Sigmoid colon (tissue), 7 donors: ENCODE results near the gene ELP4. TPM values are rescaled to one million over a fixed set of nuclear protein-coding genes. Genes with fewer than 3 reads are reported as not detected.
"Not testable (repeated sequence)": the region's sequence is repeated elsewhere in the genome, so short reads cannot be mapped to it uniquely, and the experiment has no call there.

Experiments
- DNase-seq: peaks from one replicate; pipeline ENCODE4 v3.0.0-alpha.2; 2019
- H3K27ac ChIP-seq, 4 donors: fragments of 200-600 bp; sonication (generic); one replicate each; pipeline ENCODE4 v1.5.1; 2016 to 2019; ENCODE audit warnings: mild to moderate bottlenecking in 1 of 4
- H3K27me3 ChIP-seq, 3 donors: fragments of 200-600 bp; sonication (generic); one replicate each; pipeline ENCODE4 v1.5.1; 2019; ENCODE audit warnings: mild to moderate bottlenecking in 1 of 3
- H3K36me3 ChIP-seq, 4 donors: fragments of 200-600 bp; sonication (generic); one replicate each; pipeline ENCODE4 v1.5.1; 2016 to 2019
- H3K4me1 ChIP-seq, 4 donors: fragments of 200-600 bp; sonication (generic); one replicate each; pipeline ENCODE4 v1.5.1; 2017 to 2019
- H3K4me3 ChIP-seq, 4 donors: fragments of 200-600 bp; sonication (generic); one replicate each; pipeline ENCODE4 v1.5.1; 2017 to 2019; ENCODE audit warnings: mild to moderate bottlenecking in 2 of 4, moderate library complexity in 1 of 4
- H3K9me3 ChIP-seq, 4 donors: fragments of 200-600 bp in 3 of 4; sonication (generic) in 3 of 4; one replicate each; pipeline versions ENCODE4 v1.5.1 to v1.6.1; 2013 to 2019
- EP300 ChIP-seq, 4 donors: sonication (generic); formaldehyde crosslinking; IDR thresholded peaks; one replicate each; pipeline ENCODE4 v1.6.1; 2017; ENCODE audit warnings: antibody characterized with exemption in 4 of 4
- POLR2A ChIP-seq, 2 donors: fragments of 450-650 bp; IDR thresholded peaks; one replicate each; pipeline ENCODE4 v1.6.1; 2016; ENCODE audit warnings: antibody characterized with exemption in 2 of 2, mild to moderate bottlenecking in 2 of 2, moderate library complexity in 2 of 2
- POLR2AphosphoS5 ChIP-seq, 4 donors: sonication (generic); formaldehyde crosslinking; IDR thresholded peaks; one replicate each; pipeline ENCODE4 v1.6.1; 2017; ENCODE audit warnings: antibody characterized with exemption in 4 of 4
- WGBS, 2 donors: extraction: QIAGEN DNeasy Blood & Tissue Kit; methylation state at CpG; one replicate each; pipeline ENCODE4 v1.1.7; 2013; 5-methylcytosine and 5-hydroxymethylcytosine counted together
- intact Hi-C: fragments of 100-400 bp; cut with DNase I; formaldehyde crosslinking; loops from one replicate; pipeline ENCODE4 v1.15.1; 2023
- polyA plus RNA-seq, 3 donors: library from polyadenylated mRNA; stranded (reverse); fragments of 200-250 nt; gene quantifications; one replicate each; pipeline ENCODE4 v1.2.3, GENCODE V29; 2013
- total RNA-seq, 4 donors: library from RNA; depleted of rRNA; stranded (reverse); fragments of >200 nt; gene quantifications; one replicate each; pipeline ENCODE4 v1.1.0, GENCODE V29; 2016
- TF ChIP-seq, protein P1 (sequence below), 4 experiments: fragments of 450-650 bp in 3 of 4; fragments of 200-600 bp in 1 of 4; IDR thresholded peaks; one replicate each; pipeline ENCODE4 v1.5.1; 2016 to 2019; ENCODE audit warnings: antibody characterized with exemption in 4 of 4, mild to moderate bottlenecking in 3 of 4, moderate library complexity in 2 of 4
- donor health status: healthy with polysubstance abuse.
- donor health status: Bipolar disorder and iron deficiency.
- donor health status: healthy.

Gene ELP4
- total and polyA plus RNA-seq, 7 donors: 9.0 to 32.7 (median 18.5) TPM

DNA sequence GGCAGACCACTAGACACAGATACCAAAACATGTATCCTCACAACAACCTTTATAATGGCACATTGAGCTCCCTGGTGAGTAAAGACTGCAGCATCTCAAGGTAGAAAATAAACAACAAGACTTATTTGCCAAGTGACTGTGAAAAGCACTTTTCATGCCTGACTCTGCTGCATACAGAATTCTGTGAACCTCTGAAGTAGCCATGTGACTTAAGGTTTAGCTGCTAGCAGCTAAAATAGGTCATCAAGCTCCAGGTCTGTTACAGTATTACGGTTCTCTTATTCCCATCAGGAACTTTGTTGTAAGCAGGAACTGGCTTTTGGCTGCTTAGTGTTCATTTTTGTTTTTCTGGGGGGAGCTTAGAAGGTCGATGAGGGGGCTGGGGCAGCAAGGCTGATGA is 162.1 kb downstream of the ELP4 start:
- no peak for DNase-seq
- H3K9me3 ChIP-seq: no peaks in the 10 kb centered on the region
- no peak overlapping the region for H3K27ac ChIP-seq
- TF ChIP-seq EP300 (IDR thresholded peaks at IDR 0.05) (no peak), POLR2AphosphoS5 (IDR thresholded peaks at IDR 0.05) (no peak), POLR2A (IDR thresholded peaks at IDR 0.05) (no peak)
- TF ChIP-seq, protein P1, sequence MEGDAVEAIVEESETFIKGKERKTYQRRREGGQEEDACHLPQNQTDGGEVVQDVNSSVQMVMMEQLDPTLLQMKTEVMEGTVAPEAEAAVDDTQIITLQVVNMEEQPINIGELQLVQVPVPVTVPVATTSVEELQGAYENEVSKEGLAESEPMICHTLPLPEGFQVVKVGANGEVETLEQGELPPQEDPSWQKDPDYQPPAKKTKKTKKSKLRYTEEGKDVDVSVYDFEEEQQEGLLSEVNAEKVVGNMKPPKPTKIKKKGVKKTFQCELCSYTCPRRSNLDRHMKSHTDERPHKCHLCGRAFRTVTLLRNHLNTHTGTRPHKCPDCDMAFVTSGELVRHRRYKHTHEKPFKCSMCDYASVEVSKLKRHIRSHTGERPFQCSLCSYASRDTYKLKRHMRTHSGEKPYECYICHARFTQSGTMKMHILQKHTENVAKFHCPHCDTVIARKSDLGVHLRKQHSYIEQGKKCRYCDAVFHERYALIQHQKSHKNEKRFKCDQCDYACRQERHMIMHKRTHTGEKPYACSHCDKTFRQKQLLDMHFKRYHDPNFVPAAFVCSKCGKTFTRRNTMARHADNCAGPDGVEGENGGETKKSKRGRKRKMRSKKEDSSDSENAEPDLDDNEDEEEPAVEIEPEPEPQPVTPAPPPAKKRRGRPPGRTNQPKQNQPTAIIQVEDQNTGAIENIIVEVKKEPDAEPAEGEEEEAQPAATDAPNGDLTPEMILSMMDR (IDR thresholded peaks at IDR 0.05): no peak
- intact Hi-C loops: no loop called here
- H3K4me3 ChIP-seq: no peak overlapping the region
- 84 to 90% methylated on average over 2 of the region's 2 CpGs for WGBS, 2 donors
- no peaks in the 10 kb centered on the region for H3K4me1 ChIP-seq
- no peaks in the 10 kb centered on the region for H3K27me3 ChIP-seq
- H3K36me3 ChIP-seq: no peaks in the 10 kb centered on the region

GRCh38 chr11:31673108-31673507 is 163.5 kb downstream of the ELP4 start:
- intact Hi-C loops, H3K36me3 ChIP-seq, H3K27me3 ChIP-seq, DNase-seq, H3K9me3 ChIP-seq, H3K4me1 ChIP-seq, H3K27ac ChIP-seq, H3K4me3 ChIP-seq: not testable (repeated sequence)
- WGBS, 2 donors: 95% methylated on average over 3 of the region's 3 CpGs

GRCh38 chr11:31676280-31676982 is 166.9 kb downstream of the ELP4 start:
- no peak overlapping the region for H3K4me3 ChIP-seq
- no peaks in the 10 kb centered on the region for H3K9me3 ChIP-seq
- no peak for TF ChIP-seq POLR2A (IDR thresholded peaks at IDR 0.05)
- no peak for TF ChIP-seq EP300 (IDR thresholded peaks at IDR 0.05)
- TF ChIP-seq POLR2AphosphoS5 (IDR thresholded peaks at IDR 0.05): no peak
- TF ChIP-seq, protein P1 (IDR thresholded peaks at IDR 0.05): no peak
- H3K36me3 ChIP-seq: no peaks in the 10 kb centered on the region
- no peaks in the 10 kb centered on the region for H3K4me1 ChIP-seq
- 93 to 95% methylated on average over 1 of the region's 1 CpG for WGBS, 2 donors
- no peak for DNase-seq
- no peak overlapping the region for H3K27ac ChIP-seq
- no peaks in the 10 kb centered on the region for H3K27me3 ChIP-seq
- intact Hi-C loops: no loop called here

GRCh38 chr11:31680770-31681169 is 171.2 kb downstream of the ELP4 start:
- Histone ChIP-seq H3K9me3 (no peaks in the 10 kb centered on the region), H3K27me3 (no peaks in the 10 kb centered on the region), H3K27ac (no peak overlapping the region), H3K4me1 (no peaks in the 10 kb centered on the region), H3K36me3 (no peaks in the 10 kb centered on the region), H3K4me3 (no peak overlapping the region)
- intact Hi-C loops: no loop called here
- DNase-seq: no peak
- TF ChIP-seq POLR2A (IDR thresholded peaks at IDR 0.05) (no peak), EP300 (IDR thresholded peaks at IDR 0.05) (no peak), POLR2AphosphoS5 (IDR thresholded peaks at IDR 0.05) (no peak)
- TF ChIP-seq, protein P1 (IDR thresholded peaks at IDR 0.05): no peak
- 95 to 100% methylated on average over 3 of the region's 3 CpGs for WGBS, 2 donors

GRCh38 chr11:31687256-31687655 is 177.7 kb downstream of the ELP4 start:
- no peak for DNase-seq
- no peak overlapping the region for H3K4me3 ChIP-seq
- no peaks in the 10 kb centered on the region for H3K36me3 ChIP-seq
- H3K9me3 ChIP-seq: no peaks in the 10 kb centered on the region
- no peaks in the 10 kb centered on the region for H3K4me1 ChIP-seq
- H3K27me3 ChIP-seq: no peaks in the 10 kb centered on the region
- intact Hi-C loops: no loop called here
- no peak for TF ChIP-seq EP300 (IDR thresholded peaks at IDR 0.05)
- no peak for TF ChIP-seq POLR2A (IDR thresholded peaks at IDR 0.05)
- TF ChIP-seq POLR2AphosphoS5 (IDR thresholded peaks at IDR 0.05): no peak
- TF ChIP-seq, protein P1 (IDR thresholded peaks at IDR 0.05): no peak
- WGBS, 2 donors: 97 to 100% methylated on average over 1 of the region's 1 CpG
- H3K27ac ChIP-seq: no peak overlapping the region
